HL-60/S4 treated with phorbol 12-myristate 13-acetate at 8.2 ng/mL for 4 days and 3 days (cell line): ENCODE data around the gene REPS2.

Experiments used
- in situ Hi-C: fragments of 300-500 bp; cut with MboI; formaldehyde crosslinking; loops from 2 replicates; pipeline ENCODE4 v1.15.0; 2022; ENCODE audit warnings: low sequenced_read_pairs

Gene REPS2

DNA sequence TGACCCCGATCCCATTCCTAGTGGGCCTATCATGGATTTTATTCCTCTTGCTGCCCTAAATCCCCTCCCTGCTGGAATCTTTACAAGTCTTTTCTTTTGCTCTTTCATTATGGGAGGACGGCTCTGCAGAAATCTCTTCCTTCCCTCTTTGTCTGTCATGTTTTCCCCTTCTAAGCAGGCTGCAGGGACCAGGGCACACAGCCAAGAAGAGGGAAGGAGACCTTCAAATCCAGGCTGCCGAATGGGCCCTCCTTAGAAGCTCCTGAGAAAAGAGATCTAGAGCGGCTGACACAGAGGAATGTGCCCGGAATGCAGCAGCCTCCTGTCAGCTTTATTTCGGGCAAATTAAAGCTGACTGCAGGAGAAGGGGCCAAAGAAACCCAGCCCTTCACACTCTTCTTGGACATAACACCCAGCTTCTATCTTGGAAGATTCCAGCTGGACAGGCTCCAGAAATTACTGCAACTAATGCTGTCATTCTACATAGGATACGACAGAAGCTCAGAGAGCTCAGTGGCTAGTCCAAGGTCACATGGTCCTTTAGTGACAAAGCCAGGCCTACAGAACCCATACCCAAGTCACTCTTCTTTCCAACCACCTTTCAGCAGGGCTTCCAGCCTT, 240.8 kb downstream of the REPS2 start:
- in situ Hi-C loops: no loop called here

DNA sequence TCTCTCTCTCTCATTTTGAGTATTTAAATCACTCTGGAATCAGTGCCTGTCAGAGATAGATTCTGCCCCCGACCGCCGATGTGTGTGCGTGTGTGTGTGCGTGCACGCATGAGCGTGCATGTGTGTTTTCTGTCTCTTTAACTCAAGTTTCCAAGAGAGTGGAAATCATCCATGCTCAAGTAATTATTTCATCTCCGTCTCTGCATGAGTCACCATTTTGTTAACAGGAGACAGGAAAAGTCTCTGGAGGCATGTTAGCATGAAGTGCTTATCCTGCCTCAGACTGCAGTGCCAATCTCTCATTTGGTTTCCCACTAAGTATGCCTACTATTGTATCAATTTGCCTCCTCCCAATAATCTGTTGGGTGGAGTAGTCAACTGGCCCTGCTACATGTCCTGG, 245.6 kb downstream of the REPS2 start:
- in situ Hi-C loops: no loop called here
